Measurements from ENCODE around the gene TAB2. TPM values are rescaled to one million over a fixed set of nuclear protein-coding genes. Genes with fewer than 3 reads are reported as not detected.
A peak's percentile ranks its signal among the peaks of the same experiment; 100 is the strongest.

The TAB2 gene
- total RNA-seq, 2 donors from 2014 or later = 118 to 125 TPM

DNA sequence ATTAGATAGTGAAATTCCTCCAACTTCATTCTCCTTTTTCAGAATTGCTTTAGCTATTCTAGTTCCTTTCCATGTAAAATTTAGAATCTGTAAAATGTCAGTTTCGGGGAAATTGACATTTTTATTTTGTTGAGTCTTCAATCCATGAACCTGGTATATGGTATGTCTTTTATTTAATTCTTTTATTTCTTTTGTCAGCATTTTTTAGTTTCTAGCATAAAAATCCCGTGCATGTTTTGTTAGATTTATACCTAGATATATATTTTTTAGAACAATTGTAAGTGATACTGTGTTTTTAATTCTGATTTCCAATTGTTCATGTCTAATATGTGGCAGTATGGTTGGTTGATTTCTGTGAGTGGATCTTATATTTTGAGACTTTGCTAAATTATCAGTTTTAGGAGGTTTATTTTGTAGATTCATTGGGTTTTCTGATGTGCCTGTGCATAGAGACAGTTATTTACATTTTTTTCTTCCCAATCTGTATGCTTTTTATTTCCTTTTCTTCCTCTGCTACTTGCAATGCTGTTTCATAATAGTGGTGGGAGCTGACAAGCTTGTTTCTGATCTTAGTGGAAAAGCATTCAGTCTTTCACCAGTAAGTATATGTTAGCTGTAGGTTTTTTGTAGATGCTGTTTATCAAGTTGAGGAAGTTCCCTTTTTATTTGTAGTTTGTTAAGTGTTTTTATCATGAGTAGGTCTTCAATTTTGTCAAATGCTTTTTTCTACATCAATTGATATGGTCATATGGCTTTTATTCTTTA lies 13.7 kb downstream of the TAB2 start:
- ATAC-seq (replicated peaks in 1 of 2) (no peak), DNase-seq (no peak)
- H3K36me3 Mint-ChIP-seq (ENCODE audit: insufficient read depth in 2 of 2) = peaks cover under 1 to 2% of the 10 kb centered on the region in 2 donors
- no peaks in the 10 kb centered on the region for H3K27me3 Mint-ChIP-seq (ENCODE audit: low read depth)
- H3K9me3 Mint-ChIP-seq = no peaks in the 10 kb centered on the region
- H3K4me3 Mint-ChIP-seq = peak overlapping the region; percentile 6 to 42
- peak overlapping the region; percentile 92 for H3K27ac Mint-ChIP-seq
- H3K4me1 Mint-ChIP-seq (ENCODE audit: low read depth) = peaks cover 94% of the 10 kb centered on the region

DNA sequence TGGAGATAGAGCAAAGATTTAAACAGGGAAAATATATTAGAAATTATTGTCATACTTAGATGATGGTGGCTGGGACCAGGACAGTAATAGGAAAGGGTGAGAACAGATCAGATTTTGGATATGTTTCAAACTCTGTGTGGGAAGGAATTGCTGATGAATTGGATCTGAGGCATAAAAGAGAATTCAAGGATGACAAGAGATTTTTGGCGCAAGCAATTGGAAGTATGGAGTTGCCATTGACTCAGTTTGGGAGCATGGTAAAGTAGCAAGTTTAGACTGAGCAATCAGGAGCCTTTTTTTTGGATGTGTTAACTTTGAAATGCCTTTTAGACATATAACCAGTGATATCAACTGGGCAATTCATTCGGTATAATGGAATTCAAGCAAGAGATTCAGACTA lies 14.4 kb downstream of the TAB2 start:
- Mint-ChIP-seq H3K9me3 (no peaks in the 10 kb centered on the region), H3K27me3 (ENCODE audit: low read depth) (no peaks in the 10 kb centered on the region), H3K4me3 (peak overlapping the region; percentile 6 to 42), H3K27ac (peak overlapping the region; percentile 92), H3K4me1 (ENCODE audit: low read depth) (peaks cover 99% of the 10 kb centered on the region), H3K36me3 (ENCODE audit: insufficient read depth in 2 of 2) (peaks cover 2% of the 10 kb centered on the region in 2 donors)
- ATAC-seq (replicated peaks in 1 of 2) = no peak
- no peak for DNase-seq

DNA sequence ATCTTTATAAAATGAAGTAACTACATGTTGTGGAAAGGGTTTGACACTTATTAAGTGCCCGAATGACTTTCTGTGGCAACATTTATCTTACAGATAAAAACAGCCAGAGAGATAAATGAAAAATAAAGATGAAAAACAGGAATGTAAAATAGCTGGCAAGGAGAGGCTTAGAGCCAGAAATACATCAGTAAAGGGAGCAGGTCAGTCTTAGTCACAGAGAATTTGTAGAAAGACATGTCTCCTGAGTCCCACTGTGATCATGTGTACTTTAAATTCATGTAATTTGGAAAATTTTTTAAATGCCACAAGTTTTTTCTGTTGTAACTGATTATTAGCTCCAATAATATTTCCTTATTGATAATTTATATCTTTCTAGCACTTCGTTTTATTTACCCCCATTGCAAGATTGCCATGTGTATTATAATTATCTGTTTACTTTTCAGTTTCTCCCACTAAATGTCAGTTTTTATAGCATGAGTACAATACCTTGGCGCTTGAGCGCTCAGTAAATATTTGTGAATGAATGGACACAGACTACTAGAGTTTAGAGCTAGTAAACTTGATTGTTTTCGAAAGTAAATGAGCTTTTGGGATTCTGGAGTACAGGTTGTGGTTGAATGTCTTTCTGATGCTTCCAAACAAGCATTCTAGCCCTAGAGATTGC lies 15.2 kb downstream of the TAB2 start:
- DNase-seq (no peak), ATAC-seq (replicated peaks in 1 of 2) (no peak)
- peaks cover 2 to 3% of the 10 kb centered on the region in 2 donors for H3K36me3 Mint-ChIP-seq (ENCODE audit: insufficient read depth in 2 of 2)
- peaks cover 98% of the 10 kb centered on the region for H3K4me1 Mint-ChIP-seq (ENCODE audit: low read depth)
- H3K27ac Mint-ChIP-seq = peak overlapping the region; percentile 92
- peak overlapping the region; percentile 6 to 61 for H3K4me3 Mint-ChIP-seq
- H3K27me3 Mint-ChIP-seq (ENCODE audit: low read depth) = no peaks in the 10 kb centered on the region
- no peaks in the 10 kb centered on the region for H3K9me3 Mint-ChIP-seq

DNA sequence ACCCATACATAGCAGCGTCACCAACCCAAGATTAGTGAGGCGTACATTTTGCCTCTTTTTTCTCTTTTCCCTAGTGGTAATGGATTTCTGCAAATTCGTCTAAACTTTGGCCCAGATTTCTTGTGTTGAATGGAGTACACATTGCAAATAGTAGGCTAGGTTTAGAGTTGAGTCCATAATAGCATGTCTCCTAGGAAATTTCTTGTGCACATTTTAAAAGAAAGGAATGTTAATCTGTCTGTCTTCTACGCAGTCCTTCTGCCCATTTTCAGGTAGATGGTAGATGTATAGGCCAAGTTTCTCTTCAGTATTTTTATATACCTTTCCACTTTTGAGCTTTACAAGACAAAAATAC lies 15.7 kb downstream of the TAB2 start:
- Mint-ChIP-seq H3K27me3 (ENCODE audit: low read depth) (no peaks in the 10 kb centered on the region), H3K4me3 (peak overlapping the region; percentile 31 to 61), H3K36me3 (ENCODE audit: insufficient read depth in 2 of 2) (peaks cover 5 to 8% of the 10 kb centered on the region in 2 donors), H3K27ac (peak overlapping the region; percentile 48), H3K4me1 (ENCODE audit: low read depth) (peaks cover 98% of the 10 kb centered on the region), H3K9me3 (peaks cover 0 to under 1% of the 10 kb centered on the region in 2 donors)
- DNase-seq (no peak), ATAC-seq (replicated peaks in 1 of 2) (no peak)

DNA sequence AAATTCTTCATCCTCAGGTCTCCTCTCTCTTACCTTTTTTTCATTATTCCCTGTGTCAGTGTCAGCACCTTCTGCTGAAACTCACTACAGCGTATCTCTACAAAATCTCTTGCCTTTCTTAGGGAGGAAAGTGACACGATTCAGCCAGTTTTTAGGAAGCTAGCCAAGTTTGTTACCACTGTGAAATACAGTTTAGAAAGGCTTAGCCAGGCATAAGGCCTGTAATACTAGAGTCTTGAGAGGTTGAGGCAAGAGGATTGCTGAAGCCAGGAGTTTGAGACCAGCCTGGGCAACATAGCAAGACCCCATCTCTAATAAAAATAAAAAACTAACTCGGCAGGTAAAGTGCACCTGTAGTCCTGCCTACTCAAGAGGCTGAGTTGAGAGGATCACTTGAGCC lies 16.7 kb downstream of the TAB2 start:
- H3K9me3 Mint-ChIP-seq = peaks cover 0 to 2% of the 10 kb centered on the region in 2 donors
- H3K27me3 Mint-ChIP-seq (ENCODE audit: low read depth) = no peaks in the 10 kb centered on the region
- peaks cover 12 to 16% of the 10 kb centered on the region in 2 donors for H3K36me3 Mint-ChIP-seq (ENCODE audit: insufficient read depth in 2 of 2)
- ATAC-seq (replicated peaks in 1 of 2) = no peak
- H3K4me1 Mint-ChIP-seq (ENCODE audit: low read depth) = peaks cover 98% of the 10 kb centered on the region
- DNase-seq = no peak
- peak overlapping the region; percentile 97 for H3K27ac Mint-ChIP-seq
- H3K4me3 Mint-ChIP-seq = peak overlapping the region; percentile 52 to 82

DNA sequence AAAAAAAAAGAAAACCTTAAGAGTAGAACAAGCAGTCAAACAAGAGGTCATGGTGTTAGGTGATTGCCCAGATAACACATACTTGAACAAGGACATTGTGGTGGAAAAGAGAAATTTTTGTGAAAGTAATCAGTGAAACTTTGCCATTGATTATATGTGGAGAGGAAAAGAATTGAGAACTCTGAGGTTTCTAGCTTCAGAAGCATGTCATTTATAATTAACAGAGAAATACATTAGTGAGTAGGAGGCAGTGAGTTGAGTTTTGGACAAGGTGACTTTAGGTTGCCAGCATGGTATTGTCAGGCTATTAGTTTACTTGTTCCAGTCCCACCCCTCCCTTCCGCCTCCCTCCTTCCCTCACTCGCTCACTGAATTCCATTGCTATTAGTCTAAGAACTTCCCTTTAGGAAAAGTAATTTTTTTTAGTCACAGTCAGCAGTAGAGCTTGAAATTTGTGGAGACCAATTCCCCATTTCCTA lies 17.2 kb downstream of the TAB2 start:
- H3K27ac Mint-ChIP-seq = peak overlapping the region; percentile 97
- ATAC-seq (replicated peaks in 1 of 2) (peak; percentile 26 to 31), DNase-seq (no peak)
- H3K9me3 Mint-ChIP-seq = peaks cover 0 to 2% of the 10 kb centered on the region in 2 donors
- H3K4me3 Mint-ChIP-seq = peak overlapping the region; percentile 52 to 82
- H3K36me3 Mint-ChIP-seq (ENCODE audit: insufficient read depth in 2 of 2) = peaks cover 12 to 17% of the 10 kb centered on the region in 2 donors
- no peaks in the 10 kb centered on the region for H3K27me3 Mint-ChIP-seq (ENCODE audit: low read depth)
- peaks cover 95% of the 10 kb centered on the region for H3K4me1 Mint-ChIP-seq (ENCODE audit: low read depth)

DNA sequence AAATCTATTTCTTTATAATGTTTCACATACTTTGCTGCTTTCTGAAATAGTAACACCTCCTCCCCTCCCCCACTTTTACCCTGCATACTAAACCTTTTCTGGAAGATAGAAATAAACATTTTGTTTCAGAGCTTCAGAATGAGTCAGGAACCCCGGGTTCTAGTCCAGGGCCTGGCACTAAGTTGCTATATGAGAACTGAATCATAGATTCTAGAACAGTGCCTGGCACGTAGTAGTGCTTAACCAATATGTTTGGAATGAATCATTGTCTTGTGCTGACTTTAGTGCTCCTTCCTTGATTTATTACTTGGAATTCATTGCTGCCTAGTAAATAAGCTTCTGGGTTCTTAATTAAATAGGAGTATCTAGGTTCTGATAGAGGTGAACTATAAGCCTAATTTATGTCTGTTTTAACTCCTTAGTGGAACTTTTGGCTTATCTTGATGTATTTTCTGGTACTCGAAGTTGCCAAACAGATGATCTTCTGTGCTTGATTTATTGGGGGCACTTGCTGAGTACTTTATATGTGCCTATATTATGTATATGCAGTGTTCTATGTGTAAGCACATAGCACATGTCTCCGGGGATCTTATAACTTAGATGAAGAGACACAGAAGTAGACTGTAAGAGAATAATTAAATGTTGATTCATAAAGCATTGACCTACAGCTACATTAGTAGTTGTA lies 18.6 kb downstream of the TAB2 start:
- Mint-ChIP-seq H3K4me1 (ENCODE audit: low read depth) (peaks cover 95% of the 10 kb centered on the region), H3K27ac (peak overlapping the region; percentile 98), H3K4me3 (peak overlapping the region; percentile 78 to 91), H3K9me3 (peaks cover 0 to 2% of the 10 kb centered on the region in 2 donors), H3K27me3 (ENCODE audit: low read depth) (no peaks in the 10 kb centered on the region), H3K36me3 (ENCODE audit: insufficient read depth in 2 of 2) (peaks cover 12 to 21% of the 10 kb centered on the region in 2 donors)
- ATAC-seq (replicated peaks in 1 of 2) = peak; percentile 95 to 97
- DNase-seq = peak; percentile 73 to 81

DNA sequence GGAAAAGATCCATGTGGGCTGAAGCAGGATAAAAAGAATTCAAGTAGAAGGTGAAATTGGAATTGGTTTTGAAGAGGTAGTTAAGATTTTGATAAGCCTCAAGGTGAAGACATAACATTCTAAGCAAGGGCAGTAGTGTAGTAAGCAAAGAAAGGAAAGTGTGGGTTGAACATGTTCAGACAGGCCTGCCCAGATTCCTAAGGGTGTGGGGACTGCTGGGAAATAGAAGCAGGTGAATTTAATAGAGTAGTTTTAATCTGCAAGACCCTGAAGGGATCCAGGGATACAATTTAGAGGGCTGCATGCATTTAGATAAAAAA lies 19.1 kb downstream of the TAB2 start:
- Mint-ChIP-seq H3K27ac (peak overlapping the region; percentile 98), H3K9me3 (peaks cover 0 to 2% of the 10 kb centered on the region in 2 donors), H3K36me3 (ENCODE audit: insufficient read depth in 2 of 2) (peaks cover 12 to 21% of the 10 kb centered on the region in 2 donors), H3K4me1 (ENCODE audit: low read depth) (peaks cover 95% of the 10 kb centered on the region), H3K4me3 (peak overlapping the region; percentile 78 to 91), H3K27me3 (ENCODE audit: low read depth) (no peaks in the 10 kb centered on the region)
- no peak for DNase-seq
- peak; percentile 22 to 27 for ATAC-seq (replicated peaks in 1 of 2)

DNA sequence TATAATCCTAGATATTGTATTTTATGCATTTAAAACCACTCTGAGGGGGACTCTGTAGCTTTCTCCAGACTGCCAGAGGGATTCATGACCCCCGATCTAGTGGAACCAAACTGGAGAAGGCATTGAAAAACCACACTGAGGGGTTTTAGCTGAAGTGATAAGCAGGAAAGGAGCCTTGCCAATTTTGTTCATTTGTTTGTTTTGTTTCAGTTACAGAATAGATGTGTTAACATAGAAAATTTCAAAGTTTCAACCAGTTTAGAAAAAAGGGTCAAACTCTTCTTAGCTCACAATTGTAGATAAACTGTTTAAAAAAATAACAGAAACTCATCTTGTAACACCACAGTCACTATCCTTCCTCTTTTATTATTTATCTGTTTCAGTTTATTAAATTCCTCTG lies 19.8 kb downstream of the TAB2 start:
- ATAC-seq (replicated peaks in 1 of 2) (no peak), DNase-seq (no peak)
- Mint-ChIP-seq H3K36me3 (ENCODE audit: insufficient read depth in 2 of 2) (peaks cover 12 to 25% of the 10 kb centered on the region in 2 donors), H3K27me3 (ENCODE audit: low read depth) (no peaks in the 10 kb centered on the region), H3K9me3 (peaks cover 0 to 2% of the 10 kb centered on the region in 2 donors), H3K27ac (peak overlapping the region; percentile 97), H3K4me3 (peak overlapping the region; percentile 28 to 71), H3K4me1 (ENCODE audit: low read depth) (peaks cover 95% of the 10 kb centered on the region)

DNA sequence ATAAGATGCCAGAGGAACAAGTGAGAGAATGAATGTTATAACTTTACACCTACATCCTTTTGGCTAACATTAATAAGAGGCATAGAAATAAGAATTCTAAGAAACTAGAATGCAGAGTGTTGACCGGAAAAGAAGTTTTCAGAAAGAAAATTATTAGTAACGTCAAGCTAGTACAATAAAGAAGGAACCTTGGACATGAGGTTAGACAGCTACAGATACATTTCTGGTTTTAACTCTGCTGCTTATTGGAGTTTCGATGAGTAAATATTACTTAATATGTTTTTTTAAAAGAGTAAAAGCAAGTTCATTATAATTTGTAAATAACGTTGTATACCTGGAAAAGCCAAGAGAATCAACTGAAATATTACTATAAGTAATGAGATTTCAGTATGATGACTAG lies 22.7 kb downstream of the TAB2 start:
- H3K27ac Mint-ChIP-seq = peak overlapping the region; percentile 93
- peak overlapping the region in 1 of 2 donors; percentile 85 for H3K4me3 Mint-ChIP-seq
- no peak for ATAC-seq (replicated peaks in 1 of 2)
- no peak for DNase-seq
- no peaks in the 10 kb centered on the region for H3K27me3 Mint-ChIP-seq (ENCODE audit: low read depth)
- H3K4me1 Mint-ChIP-seq (ENCODE audit: low read depth) = peaks cover 91% of the 10 kb centered on the region
- peaks cover 12 to 33% of the 10 kb centered on the region in 2 donors for H3K36me3 Mint-ChIP-seq (ENCODE audit: insufficient read depth in 2 of 2)
- peaks cover 0 to 2% of the 10 kb centered on the region in 2 donors for H3K9me3 Mint-ChIP-seq

DNA sequence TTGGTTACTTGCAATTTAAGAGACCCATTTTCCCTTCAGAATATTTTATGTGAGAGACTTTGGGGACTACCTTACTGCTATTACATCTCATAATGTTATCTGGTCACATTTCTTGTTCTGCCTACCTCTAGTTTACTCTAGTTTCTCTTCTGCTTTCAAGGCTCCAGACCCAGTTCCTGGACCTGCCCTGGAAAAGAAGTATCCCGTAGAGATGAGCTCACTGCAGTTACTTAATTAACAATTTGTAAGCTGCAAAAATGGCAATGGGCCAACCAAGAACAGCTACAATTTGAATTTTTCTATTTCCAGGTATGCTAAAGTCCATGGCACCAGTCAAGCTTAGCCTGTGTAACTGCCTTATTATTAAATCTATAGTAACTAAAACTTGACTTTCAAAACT lies 25.0 kb downstream of the TAB2 start:
- ATAC-seq (replicated peaks in 1 of 2) (peak in 1 of 2 donors; percentile 15), DNase-seq (no peak)
- H3K4me1 Mint-ChIP-seq (ENCODE audit: low read depth) = peaks cover 85% of the 10 kb centered on the region
- H3K36me3 Mint-ChIP-seq (ENCODE audit: insufficient read depth in 2 of 2) = peaks cover 14 to 36% of the 10 kb centered on the region in 2 donors
- peaks cover 0 to 2% of the 10 kb centered on the region in 2 donors for H3K9me3 Mint-ChIP-seq
- peak overlapping the region; percentile 98 for H3K27ac Mint-ChIP-seq
- H3K4me3 Mint-ChIP-seq = peak overlapping the region; percentile 63 to 85
- no peaks in the 10 kb centered on the region for H3K27me3 Mint-ChIP-seq (ENCODE audit: low read depth)

DNA sequence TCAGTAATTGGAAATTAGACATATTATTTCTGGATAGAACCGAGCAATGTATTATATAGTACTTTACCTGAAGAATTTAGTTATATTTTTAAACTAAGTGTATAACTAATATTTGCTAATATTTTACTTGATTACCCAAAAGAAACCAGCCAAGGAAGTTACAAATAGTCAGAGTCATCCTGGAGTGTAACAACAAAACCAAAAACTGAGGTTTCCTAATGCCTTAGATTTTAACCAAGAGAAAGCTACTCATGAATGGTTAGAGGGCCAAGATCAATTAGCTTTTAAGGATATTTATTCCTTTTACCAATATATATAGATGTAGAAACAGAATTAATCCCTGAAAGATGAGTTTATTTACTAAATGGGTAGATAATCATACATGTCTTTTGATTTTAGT lies 26.0 kb downstream of the TAB2 start:
- H3K36me3 Mint-ChIP-seq (ENCODE audit: insufficient read depth in 2 of 2) = peaks cover 11 to 34% of the 10 kb centered on the region in 2 donors
- ATAC-seq (replicated peaks in 1 of 2) (no peak), DNase-seq (no peak)
- H3K4me1 Mint-ChIP-seq (ENCODE audit: low read depth) = peaks cover 81% of the 10 kb centered on the region
- peak overlapping the region; percentile 82 for H3K27ac Mint-ChIP-seq
- H3K4me3 Mint-ChIP-seq = no peak overlapping the region
- H3K27me3 Mint-ChIP-seq (ENCODE audit: low read depth) = no peaks in the 10 kb centered on the region
- H3K9me3 Mint-ChIP-seq = peaks cover 0 to 1% of the 10 kb centered on the region in 2 donors

DNA sequence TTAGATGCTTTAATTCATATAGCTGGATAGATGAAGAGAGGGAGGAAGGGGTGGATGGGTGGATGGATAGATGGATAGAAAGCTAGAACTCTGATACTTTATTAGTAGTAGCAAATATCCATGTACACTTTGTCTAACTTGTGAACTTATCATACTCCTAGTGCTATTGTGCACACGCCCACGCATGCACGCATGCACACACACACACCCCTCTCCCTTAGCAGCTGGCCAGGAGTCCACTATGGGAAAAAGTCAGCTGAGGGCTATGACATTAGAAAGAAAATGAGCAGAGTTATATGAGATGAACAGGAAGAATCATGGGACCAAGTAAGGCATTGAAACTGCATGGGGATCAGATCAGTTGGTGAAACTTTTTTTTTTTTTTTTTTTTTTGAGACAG lies 28.6 kb downstream of the TAB2 start:
- DNase-seq (no peak), ATAC-seq (replicated peaks in 1 of 2) (no peak)
- Mint-ChIP-seq H3K27me3 (ENCODE audit: low read depth) (no peaks in the 10 kb centered on the region), H3K36me3 (ENCODE audit: insufficient read depth in 2 of 2) (peaks cover 6 to 27% of the 10 kb centered on the region in 2 donors), H3K4me3 (no peak overlapping the region), H3K9me3 (no peaks in the 10 kb centered on the region), H3K27ac (peak overlapping the region; percentile 35), H3K4me1 (ENCODE audit: low read depth) (peaks cover 81% of the 10 kb centered on the region)
